GM21786 (cell line): ENCODE data around the gene PLCB3.

Experiments used
- ATAC-seq: cut with Tn5 transposase; IDR thresholded peaks from one replicate; pipeline ENCODE4 v1.9.1; 2021; ENCODE audit not compliant: unreplicated experiment

The PLCB3 gene

DNA sequence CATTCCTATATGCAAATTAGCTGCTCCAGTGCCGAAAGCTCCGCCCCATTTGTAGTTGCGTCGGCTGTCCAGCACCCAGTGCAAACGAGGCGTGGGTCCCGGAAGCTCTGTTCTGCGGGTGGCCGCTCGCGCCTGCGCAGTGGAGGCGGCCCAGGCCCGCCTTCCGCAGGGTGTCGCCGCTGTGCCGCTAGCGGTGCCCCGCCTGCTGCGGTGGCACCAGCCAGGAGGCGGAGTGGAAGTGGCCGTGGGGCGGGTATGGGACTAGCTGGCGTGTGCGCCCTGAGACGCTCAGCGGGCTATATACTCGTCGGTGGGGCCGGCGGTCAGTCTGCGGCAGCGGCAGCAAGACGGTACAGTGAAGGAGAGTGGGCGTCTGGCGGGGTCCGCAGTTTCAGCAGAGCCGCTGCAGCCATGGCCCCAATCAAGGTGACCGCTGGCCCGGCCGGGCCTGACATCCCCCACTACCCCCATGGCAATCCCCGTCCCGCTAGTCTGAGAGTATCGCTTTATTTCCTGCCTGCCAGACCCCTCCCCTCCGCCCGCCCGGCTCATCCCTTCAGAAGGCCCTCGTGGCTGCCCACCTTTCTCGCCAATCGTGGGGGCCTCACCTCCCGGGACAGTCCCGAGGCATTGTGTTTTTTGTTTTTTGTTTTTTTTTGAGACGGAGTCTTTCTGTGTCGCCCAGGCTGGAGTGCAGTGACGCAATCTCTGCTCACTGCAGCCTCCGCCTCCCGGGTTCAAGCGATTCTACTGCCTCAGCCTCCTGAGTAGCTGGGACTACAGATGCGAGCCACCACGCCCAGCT, 66.8 kb downstream of the PLCB3 start, which contains the start of gene PRDX5:
Gene PRDX5 (plus strand): TSS at position 161 of the 805 bp plus-strand sequence. CDS start 95 bp downstream, at position 256.
- peak; percentile 75 for ATAC-seq
